Ovary (tissue), 3 donors: ENCODE results near the gene NRIP1.

Source experiments
- CTCF ChIP-seq, 3 donors: fragments of 450-650 bp in 2 of 3; fragments of 200-600 bp in 1 of 3; IDR thresholded peaks; one replicate each; pipeline versions ENCODE4 v1.5.1 to v1.8.0; 2016 to 2022; ENCODE audit warnings: antibody characterized with exemption in 3 of 3, mild to moderate bottlenecking in 1 of 3
- POLR2A ChIP-seq: fragments of 450-650 bp; IDR thresholded peaks from one replicate; pipeline ENCODE4 v1.6.1; 2017; ENCODE audit warnings: antibody characterized with exemption, mild to moderate bottlenecking, moderate library complexity
- donor health status: DM: no; HTN: no; CAD: no.

GRCh38 chr21:15062606-15062965 lies 2.2 kb downstream of the NRIP1 start:
- TF ChIP-seq CTCF (IDR thresholded peaks at IDR 0.05), result no peak
- no peak for TF ChIP-seq POLR2A
